Upper lobe of left lung (tissue), 4 donors: ENCODE measurements around the gene KLF14.

ENCODE experiments used
- POLR2A ChIP-seq, 4 donors: fragments of 450-650 bp; IDR thresholded peaks; one replicate each; pipeline ENCODE4 v1.5.1; 2016 to 2017; ENCODE audit warnings: antibody characterized with exemption in 4 of 4, mild to moderate bottlenecking in 2 of 4
- TF ChIP-seq, protein P1 (sequence below), 6 experiments: fragments of 450-650 bp in 4 of 6; fragments of 200-600 bp in 2 of 6; sonication (generic) in 2 of 6; IDR thresholded peaks; one replicate each; pipeline ENCODE4 v1.5.1; 2016 to 2019; ENCODE audit warnings: antibody characterized with exemption in 6 of 6

DNA sequence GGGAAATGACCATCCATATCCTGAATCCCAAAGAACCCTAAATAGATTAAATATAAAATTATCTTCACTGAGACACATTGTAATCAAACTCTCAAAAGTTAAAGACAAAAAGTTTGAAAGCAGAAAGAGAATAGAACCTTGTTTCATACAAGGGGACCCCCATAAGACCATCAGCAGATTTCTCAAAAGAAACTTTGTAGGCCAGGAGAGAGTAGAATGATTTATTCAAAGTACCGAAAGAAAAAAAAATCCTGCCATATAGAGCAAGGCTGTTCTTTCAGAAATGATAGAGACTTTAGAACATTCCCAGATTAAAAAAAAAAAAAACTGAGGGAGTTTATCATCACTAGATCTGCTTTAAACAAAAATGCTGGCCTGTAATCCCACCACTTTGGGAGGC, 34.8 kb upstream of the KLF14 start:
- no peak for TF ChIP-seq POLR2A (IDR thresholded peaks at IDR 0.05)
- TF ChIP-seq, protein P1, sequence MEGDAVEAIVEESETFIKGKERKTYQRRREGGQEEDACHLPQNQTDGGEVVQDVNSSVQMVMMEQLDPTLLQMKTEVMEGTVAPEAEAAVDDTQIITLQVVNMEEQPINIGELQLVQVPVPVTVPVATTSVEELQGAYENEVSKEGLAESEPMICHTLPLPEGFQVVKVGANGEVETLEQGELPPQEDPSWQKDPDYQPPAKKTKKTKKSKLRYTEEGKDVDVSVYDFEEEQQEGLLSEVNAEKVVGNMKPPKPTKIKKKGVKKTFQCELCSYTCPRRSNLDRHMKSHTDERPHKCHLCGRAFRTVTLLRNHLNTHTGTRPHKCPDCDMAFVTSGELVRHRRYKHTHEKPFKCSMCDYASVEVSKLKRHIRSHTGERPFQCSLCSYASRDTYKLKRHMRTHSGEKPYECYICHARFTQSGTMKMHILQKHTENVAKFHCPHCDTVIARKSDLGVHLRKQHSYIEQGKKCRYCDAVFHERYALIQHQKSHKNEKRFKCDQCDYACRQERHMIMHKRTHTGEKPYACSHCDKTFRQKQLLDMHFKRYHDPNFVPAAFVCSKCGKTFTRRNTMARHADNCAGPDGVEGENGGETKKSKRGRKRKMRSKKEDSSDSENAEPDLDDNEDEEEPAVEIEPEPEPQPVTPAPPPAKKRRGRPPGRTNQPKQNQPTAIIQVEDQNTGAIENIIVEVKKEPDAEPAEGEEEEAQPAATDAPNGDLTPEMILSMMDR (IDR thresholded peaks at IDR 0.05): no peak
